PC-9 (cell line): ENCODE measurements around the gene CELF4.

Experiments used
- EZH2 ChIP-seq: fragments of 200-600 bp; sonication (generic); IDR thresholded peaks from 2 replicates; pipeline ENCODE4 v1.8.0; 2017; ENCODE audit warnings: antibody characterized with exemption, low read depth
- TF ChIP-seq, protein P1 (sequence below): fragments of 200-600 bp; sonication (generic); conservative IDR thresholded peaks from 2 replicates; pipeline ENCODE4 v1.6.1; 2017; ENCODE audit warnings: mixed run types, antibody characterized with exemption, mild to moderate bottlenecking, moderate library complexity

DNA sequence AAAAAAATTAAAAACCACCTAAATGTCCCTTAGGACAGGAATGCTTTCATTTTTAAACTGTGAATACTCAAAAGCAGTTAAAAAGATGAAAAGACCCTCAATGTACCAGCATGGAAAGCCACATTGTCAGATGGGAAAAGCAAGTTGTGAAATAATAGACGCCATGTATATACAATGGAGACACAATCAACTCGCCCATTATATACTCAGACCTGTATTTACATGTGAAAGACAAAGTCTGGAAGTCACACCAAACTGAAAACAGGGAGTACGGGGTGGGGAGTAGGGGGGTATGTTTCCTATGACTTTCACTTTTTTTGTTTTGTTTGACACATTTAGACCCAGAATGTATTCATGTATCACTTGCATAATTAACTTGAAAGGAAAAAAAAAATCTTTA is 75.6 kb downstream of the CELF4 start:
- TF ChIP-seq, protein P1, sequence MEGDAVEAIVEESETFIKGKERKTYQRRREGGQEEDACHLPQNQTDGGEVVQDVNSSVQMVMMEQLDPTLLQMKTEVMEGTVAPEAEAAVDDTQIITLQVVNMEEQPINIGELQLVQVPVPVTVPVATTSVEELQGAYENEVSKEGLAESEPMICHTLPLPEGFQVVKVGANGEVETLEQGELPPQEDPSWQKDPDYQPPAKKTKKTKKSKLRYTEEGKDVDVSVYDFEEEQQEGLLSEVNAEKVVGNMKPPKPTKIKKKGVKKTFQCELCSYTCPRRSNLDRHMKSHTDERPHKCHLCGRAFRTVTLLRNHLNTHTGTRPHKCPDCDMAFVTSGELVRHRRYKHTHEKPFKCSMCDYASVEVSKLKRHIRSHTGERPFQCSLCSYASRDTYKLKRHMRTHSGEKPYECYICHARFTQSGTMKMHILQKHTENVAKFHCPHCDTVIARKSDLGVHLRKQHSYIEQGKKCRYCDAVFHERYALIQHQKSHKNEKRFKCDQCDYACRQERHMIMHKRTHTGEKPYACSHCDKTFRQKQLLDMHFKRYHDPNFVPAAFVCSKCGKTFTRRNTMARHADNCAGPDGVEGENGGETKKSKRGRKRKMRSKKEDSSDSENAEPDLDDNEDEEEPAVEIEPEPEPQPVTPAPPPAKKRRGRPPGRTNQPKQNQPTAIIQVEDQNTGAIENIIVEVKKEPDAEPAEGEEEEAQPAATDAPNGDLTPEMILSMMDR, result no peak
- no peak for TF ChIP-seq EZH2
